ENCODE data around the gene ENOX1.

ENOX1 gene

DNA sequence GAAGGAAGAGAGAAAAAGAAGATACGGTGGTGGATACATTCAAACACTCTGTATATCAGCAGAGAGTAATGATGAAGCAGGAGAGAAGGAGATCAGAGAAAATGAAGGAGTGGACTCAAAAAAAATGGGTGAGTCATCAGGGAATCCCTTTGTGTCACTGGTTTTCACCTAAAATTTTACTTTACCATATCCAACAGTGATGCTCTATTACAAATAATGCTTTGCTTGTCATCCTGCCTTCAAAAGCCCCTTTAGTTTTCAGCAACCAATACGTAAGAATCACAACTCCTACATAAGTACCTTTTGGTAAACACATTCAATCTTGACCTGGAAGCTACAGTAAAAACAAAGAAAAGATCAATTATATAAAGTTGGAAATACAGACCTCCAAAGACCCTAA, 88.8 kb downstream of the ENOX1 start:
- no peak overlapping the region for H3K4me3 ChIP-seq (ENCODE audit: low read depth in 1 of 2, low read length in 2 of 2)
- peaks cover 0 to 10% of the 10 kb centered on the region in 2 donors for H3K4me1 ChIP-seq (ENCODE audit: control insufficient read depth in 1 of 2, insufficient read depth in 2 of 2, low read length in 2 of 2)
- H3K27me3 ChIP-seq (ENCODE audit: low read depth, low read length), result no peaks in the 10 kb centered on the region
- H3K27ac ChIP-seq (ENCODE audit: low read length), result no peak overlapping the region
- no peaks in the 10 kb centered on the region for H3K36me3 ChIP-seq (ENCODE audit: control insufficient read depth in 1 of 2, insufficient read depth in 2 of 2, low read length in 2 of 2)
- no peaks in the 10 kb centered on the region for H3K9me3 ChIP-seq (ENCODE audit: control insufficient read depth in 1 of 2, low read length in 2 of 2)

- H3K36me3 ChIP-seq (ENCODE audit: control insufficient read depth in 1 of 2, insufficient read depth in 2 of 2, low read length in 2 of 2), result no peaks in the 10 kb centered on the region
- H3K27me3 ChIP-seq (ENCODE audit: low read depth, low read length), result no peaks in the 10 kb centered on the region
- H3K4me3 ChIP-seq (ENCODE audit: low read depth in 1 of 2, low read length in 2 of 2), result no peak overlapping the region
- no peak overlapping the region for H3K27ac ChIP-seq (ENCODE audit: low read length)
- peaks cover 0 to 10% of the 10 kb centered on the region in 2 donors for H3K4me1 ChIP-seq (ENCODE audit: control insufficient read depth in 1 of 2, insufficient read depth in 2 of 2, low read length in 2 of 2)
- H3K9me3 ChIP-seq (ENCODE audit: control insufficient read depth in 1 of 2, low read length in 2 of 2), result no peaks in the 10 kb centered on the region
Observed at GRCh38 chr13:43697323-43697722, 89.4 kb downstream of the ENOX1 start.

- H3K9me3 ChIP-seq (ENCODE audit: control insufficient read depth in 1 of 2, low read length in 2 of 2), result no peaks in the 10 kb centered on the region
- H3K27me3 ChIP-seq (ENCODE audit: low read depth, low read length), result no peaks in the 10 kb centered on the region
- H3K4me1 ChIP-seq (ENCODE audit: control insufficient read depth in 1 of 2, insufficient read depth in 2 of 2, low read length in 2 of 2), result peaks cover 0 to 6% of the 10 kb centered on the region in 2 donors
- H3K4me3 ChIP-seq (ENCODE audit: low read depth in 1 of 2, low read length in 2 of 2), result no peak overlapping the region
- H3K36me3 ChIP-seq (ENCODE audit: control insufficient read depth in 1 of 2, insufficient read depth in 2 of 2, low read length in 2 of 2), result no peaks in the 10 kb centered on the region
- H3K27ac ChIP-seq (ENCODE audit: low read length), result no peak overlapping the region
Observed at GRCh38 chr13:43694146-43694664, 92.6 kb downstream of the ENOX1 start.

- no peaks in the 10 kb centered on the region for H3K27me3 ChIP-seq (ENCODE audit: low read depth, low read length)
Observed at GRCh38 chr13:43693639-43694038, 93.1 kb downstream of the ENOX1 start.

DNA sequence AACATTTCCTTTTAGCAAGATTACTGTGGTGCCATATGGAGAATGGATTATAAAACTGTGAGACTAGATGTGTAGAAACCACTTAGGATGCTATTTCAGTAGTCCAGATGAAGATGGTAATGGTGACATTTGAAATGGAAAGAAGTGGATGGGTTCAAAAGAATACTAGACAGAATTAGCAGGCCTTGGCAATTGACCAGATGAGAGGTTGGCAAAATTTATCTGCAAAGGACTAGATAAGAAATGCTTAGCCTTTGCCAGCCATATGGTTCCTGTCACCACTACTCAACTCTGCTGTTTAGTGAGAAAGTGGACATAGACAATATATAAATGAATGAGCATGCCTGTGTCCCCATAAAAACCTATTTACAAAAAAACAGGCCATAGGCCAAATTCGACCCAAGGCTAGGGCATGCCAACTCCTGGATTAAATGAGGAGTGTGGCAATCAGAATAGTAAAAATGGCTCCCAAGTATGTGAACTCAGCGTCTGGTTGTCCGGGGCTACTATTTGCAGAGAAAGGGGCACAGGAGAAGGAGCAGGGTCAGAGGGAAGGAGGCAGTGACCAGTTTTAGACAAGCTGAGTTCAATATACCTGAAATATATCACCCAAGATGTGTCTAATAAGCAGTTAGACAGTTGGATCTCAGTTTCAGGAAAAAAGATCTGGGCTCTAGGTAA, 98.4 kb downstream of the ENOX1 start:
- Histone ChIP-seq H3K27ac (ENCODE audit: low read length) (no peak overlapping the region), H3K27me3 (ENCODE audit: low read depth, low read length) (no peaks in the 10 kb centered on the region), H3K4me1 (ENCODE audit: control insufficient read depth in 1 of 2, insufficient read depth in 2 of 2, low read length in 2 of 2) (peaks cover 0 to 11% of the 10 kb centered on the region in 2 donors), H3K4me3 (ENCODE audit: low read depth in 1 of 2, low read length in 2 of 2) (no peak overlapping the region), H3K36me3 (ENCODE audit: control insufficient read depth in 1 of 2, insufficient read depth in 2 of 2, low read length in 2 of 2) (no peaks in the 10 kb centered on the region), H3K9me3 (ENCODE audit: control insufficient read depth in 1 of 2, low read length in 2 of 2) (no peaks in the 10 kb centered on the region)

More at GRCh38 chr13:43693639-43694038, 93.1 kb downstream of the ENOX1 start:
- no peaks in the 10 kb centered on the region for H3K36me3 ChIP-seq (ENCODE audit: control insufficient read depth in 1 of 2, insufficient read depth in 2 of 2, low read length in 2 of 2)
- H3K27ac ChIP-seq (ENCODE audit: low read length), result no peak overlapping the region
- peaks cover 0 to under 1% of the 10 kb centered on the region in 2 donors for H3K4me1 ChIP-seq (ENCODE audit: control insufficient read depth in 1 of 2, insufficient read depth in 2 of 2, low read length in 2 of 2)
- no peak overlapping the region for H3K4me3 ChIP-seq (ENCODE audit: low read depth in 1 of 2, low read length in 2 of 2)
- H3K9me3 ChIP-seq (ENCODE audit: control insufficient read depth in 1 of 2, low read length in 2 of 2), result no peaks in the 10 kb centered on the region

- Histone ChIP-seq H3K4me1 (ENCODE audit: control insufficient read depth in 1 of 2, insufficient read depth in 2 of 2, low read length in 2 of 2) (peaks cover 0 to 11% of the 10 kb centered on the region in 2 donors), H3K27me3 (ENCODE audit: low read depth, low read length) (no peaks in the 10 kb centered on the region), H3K4me3 (ENCODE audit: low read depth in 1 of 2, low read length in 2 of 2) (no peak overlapping the region), H3K27ac (ENCODE audit: low read length) (no peak overlapping the region), H3K9me3 (ENCODE audit: control insufficient read depth in 1 of 2, low read length in 2 of 2) (no peaks in the 10 kb centered on the region), H3K36me3 (ENCODE audit: control insufficient read depth in 1 of 2, insufficient read depth in 2 of 2, low read length in 2 of 2) (no peaks in the 10 kb centered on the region)
Observed at GRCh38 chr13:43687038-43687437, 99.7 kb downstream of the ENOX1 start.

DNA sequence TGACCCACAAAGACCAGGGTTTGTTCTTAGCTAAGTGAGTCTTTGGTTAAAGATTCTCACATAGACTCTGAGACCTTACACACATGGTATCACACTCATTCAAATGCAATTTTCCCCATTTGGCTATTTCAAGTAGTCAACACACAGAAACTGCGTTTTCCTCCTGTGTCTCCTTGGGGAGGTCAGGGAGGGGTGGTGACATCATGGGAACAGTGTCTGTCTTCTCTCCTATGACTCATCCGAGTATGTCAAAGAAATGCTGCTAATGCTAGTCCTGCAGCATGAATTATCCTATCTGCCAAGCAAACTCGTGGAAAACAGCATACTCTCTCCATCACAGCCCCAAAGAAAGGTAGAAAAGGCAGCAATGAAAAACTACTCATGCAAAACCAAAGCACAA, 100.2 kb downstream of the ENOX1 start:
- Histone ChIP-seq H3K27ac (ENCODE audit: low read length) (peak overlapping the region; percentile 10), H3K36me3 (ENCODE audit: control insufficient read depth in 1 of 2, insufficient read depth in 2 of 2, low read length in 2 of 2) (no peaks in the 10 kb centered on the region), H3K4me3 (ENCODE audit: low read depth in 1 of 2, low read length in 2 of 2) (no peak overlapping the region), H3K4me1 (ENCODE audit: control insufficient read depth in 1 of 2, insufficient read depth in 2 of 2, low read length in 2 of 2) (peaks cover 0 to 13% of the 10 kb centered on the region in 2 donors), H3K27me3 (ENCODE audit: low read depth, low read length) (no peaks in the 10 kb centered on the region), H3K9me3 (ENCODE audit: control insufficient read depth in 1 of 2, low read length in 2 of 2) (no peaks in the 10 kb centered on the region)

GRCh38 chr13:43684963-43685725, 101.6 kb downstream of the ENOX1 start:
- Histone ChIP-seq H3K4me3 (ENCODE audit: low read depth in 1 of 2, low read length in 2 of 2) (no peak overlapping the region), H3K27ac (ENCODE audit: low read length) (no peak overlapping the region), H3K36me3 (ENCODE audit: control insufficient read depth in 1 of 2, insufficient read depth in 2 of 2, low read length in 2 of 2) (no peaks in the 10 kb centered on the region), H3K4me1 (ENCODE audit: control insufficient read depth in 1 of 2, insufficient read depth in 2 of 2, low read length in 2 of 2) (peaks cover 0 to 14% of the 10 kb centered on the region in 2 donors), H3K9me3 (ENCODE audit: control insufficient read depth in 1 of 2, low read length in 2 of 2) (no peaks in the 10 kb centered on the region), H3K27me3 (ENCODE audit: low read depth, low read length) (no peaks in the 10 kb centered on the region)

DNA sequence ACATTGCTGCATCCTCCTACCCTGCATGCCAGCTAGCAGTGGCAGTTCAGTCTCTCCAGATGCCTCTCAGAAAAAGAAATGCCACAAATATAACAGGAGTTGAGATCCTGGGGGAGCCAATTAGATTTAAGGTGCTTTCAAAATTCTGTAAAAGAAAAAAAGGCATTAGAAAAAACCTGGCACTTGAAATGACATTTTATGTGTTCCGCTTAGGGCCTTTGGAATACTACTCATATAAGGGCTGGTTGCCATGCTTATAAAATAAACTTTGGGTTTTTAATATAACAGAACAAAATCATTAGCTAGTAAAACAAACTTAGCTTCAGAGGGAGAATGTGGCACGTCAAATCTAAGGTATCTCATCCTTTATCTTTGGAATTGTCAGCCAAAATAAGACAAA, 104.1 kb downstream of the ENOX1 start:
- no peak overlapping the region for H3K4me3 ChIP-seq (ENCODE audit: low read depth in 1 of 2, low read length in 2 of 2)

DNA sequence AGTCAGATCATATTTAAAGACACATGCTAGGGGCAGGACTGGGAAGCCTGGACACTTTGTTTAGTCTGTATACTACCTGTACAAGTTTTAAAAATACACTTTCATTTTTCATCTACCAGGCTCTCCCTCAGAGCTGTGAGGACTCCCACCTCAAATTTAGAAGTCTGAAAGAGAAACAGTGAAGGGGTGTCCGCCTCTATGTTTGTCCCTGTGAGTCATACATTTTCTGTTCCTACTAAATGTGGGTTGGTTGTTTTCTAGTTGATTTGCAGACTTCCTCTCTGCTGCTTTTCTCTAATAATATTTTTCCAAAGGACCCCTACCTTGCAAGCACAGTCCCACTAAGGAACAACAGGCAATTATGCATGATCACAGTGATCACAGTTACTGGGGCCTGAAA, 110.5 kb downstream of the ENOX1 start:
- Histone ChIP-seq H3K36me3 (ENCODE audit: control insufficient read depth in 1 of 2, insufficient read depth in 2 of 2, low read length in 2 of 2) (no peaks in the 10 kb centered on the region), H3K9me3 (ENCODE audit: control insufficient read depth in 1 of 2, low read length in 2 of 2) (no peaks in the 10 kb centered on the region), H3K4me1 (ENCODE audit: control insufficient read depth in 1 of 2, insufficient read depth in 2 of 2, low read length in 2 of 2) (peaks cover 0 to 5% of the 10 kb centered on the region in 2 donors), H3K4me3 (ENCODE audit: low read depth in 1 of 2, low read length in 2 of 2) (no peak overlapping the region), H3K27ac (ENCODE audit: low read length) (no peak overlapping the region), H3K27me3 (ENCODE audit: low read depth, low read length) (no peaks in the 10 kb centered on the region)

More for the DNA sequence above, 104.1 kb downstream of the ENOX1 start:
- Histone ChIP-seq H3K9me3 (ENCODE audit: control insufficient read depth in 1 of 2, low read length in 2 of 2) (no peaks in the 10 kb centered on the region), H3K27ac (ENCODE audit: low read length) (no peak overlapping the region), H3K36me3 (ENCODE audit: control insufficient read depth in 1 of 2, insufficient read depth in 2 of 2, low read length in 2 of 2) (no peaks in the 10 kb centered on the region), H3K27me3 (ENCODE audit: low read depth, low read length) (no peaks in the 10 kb centered on the region), H3K4me1 (ENCODE audit: control insufficient read depth in 1 of 2, insufficient read depth in 2 of 2, low read length in 2 of 2) (peaks cover 0 to 14% of the 10 kb centered on the region in 2 donors)

GRCh38 chr13:43675577-43675976, 111.2 kb downstream of the ENOX1 start:
- Histone ChIP-seq H3K4me3 (ENCODE audit: low read depth in 1 of 2, low read length in 2 of 2) (no peak overlapping the region), H3K27ac (ENCODE audit: low read length) (no peak overlapping the region), H3K4me1 (ENCODE audit: control insufficient read depth in 1 of 2, insufficient read depth in 2 of 2, low read length in 2 of 2) (peaks cover 0 to 5% of the 10 kb centered on the region in 2 donors), H3K9me3 (ENCODE audit: control insufficient read depth in 1 of 2, low read length in 2 of 2) (no peaks in the 10 kb centered on the region), H3K36me3 (ENCODE audit: control insufficient read depth in 1 of 2, insufficient read depth in 2 of 2, low read length in 2 of 2) (no peaks in the 10 kb centered on the region), H3K27me3 (ENCODE audit: low read depth, low read length) (no peaks in the 10 kb centered on the region)

All from muscle layer of duodenum (tissue), 2 donors.